C4-2B (cell line): Measurements from ENCODE around the gene FNDC3B.

Source experiments
- ZFX ChIP-seq: fragments of 450-650 bp; IDR thresholded peaks from 2 replicates; pipeline ENCODE4 v1.6.1; 2017
- TF ChIP-seq, protein P1 (sequence below): fragments of 450-650 bp; conservative IDR thresholded peaks from 2 replicates; pipeline ENCODE4 v1.5.1; 2017; ENCODE audit warnings: mild to moderate bottlenecking

DNA sequence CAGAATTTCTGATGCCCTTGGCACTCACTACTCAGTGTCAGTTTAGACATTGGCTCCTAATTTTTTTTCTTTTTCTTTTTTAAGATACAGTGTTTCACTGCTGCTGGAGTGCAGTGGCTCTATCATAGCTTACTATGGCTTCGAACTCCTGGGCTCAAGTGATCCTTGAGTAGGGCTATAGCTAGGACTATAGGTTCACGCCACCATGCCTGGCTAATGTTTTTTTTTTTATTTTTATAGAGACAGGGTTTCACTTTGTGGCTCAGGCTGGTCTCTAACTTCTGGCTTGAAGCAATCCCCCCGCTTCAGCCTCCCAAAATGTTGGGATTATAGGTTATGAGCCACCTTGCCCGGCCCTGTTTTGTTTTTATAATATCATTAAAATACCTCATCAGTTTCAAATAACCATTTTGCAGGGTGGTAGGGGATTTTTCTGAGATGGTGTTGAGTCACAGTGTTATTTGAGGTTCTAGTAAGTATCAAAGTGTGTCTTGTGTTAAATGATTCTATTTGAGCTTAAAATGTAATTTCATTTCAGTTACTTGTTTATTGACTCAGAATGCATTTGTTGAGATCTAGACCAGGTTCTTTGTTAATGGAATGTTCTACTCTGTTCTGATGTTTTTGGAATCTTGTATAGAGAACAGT is 7.0 kb downstream of the FNDC3B start:
- TF ChIP-seq, protein P1, sequence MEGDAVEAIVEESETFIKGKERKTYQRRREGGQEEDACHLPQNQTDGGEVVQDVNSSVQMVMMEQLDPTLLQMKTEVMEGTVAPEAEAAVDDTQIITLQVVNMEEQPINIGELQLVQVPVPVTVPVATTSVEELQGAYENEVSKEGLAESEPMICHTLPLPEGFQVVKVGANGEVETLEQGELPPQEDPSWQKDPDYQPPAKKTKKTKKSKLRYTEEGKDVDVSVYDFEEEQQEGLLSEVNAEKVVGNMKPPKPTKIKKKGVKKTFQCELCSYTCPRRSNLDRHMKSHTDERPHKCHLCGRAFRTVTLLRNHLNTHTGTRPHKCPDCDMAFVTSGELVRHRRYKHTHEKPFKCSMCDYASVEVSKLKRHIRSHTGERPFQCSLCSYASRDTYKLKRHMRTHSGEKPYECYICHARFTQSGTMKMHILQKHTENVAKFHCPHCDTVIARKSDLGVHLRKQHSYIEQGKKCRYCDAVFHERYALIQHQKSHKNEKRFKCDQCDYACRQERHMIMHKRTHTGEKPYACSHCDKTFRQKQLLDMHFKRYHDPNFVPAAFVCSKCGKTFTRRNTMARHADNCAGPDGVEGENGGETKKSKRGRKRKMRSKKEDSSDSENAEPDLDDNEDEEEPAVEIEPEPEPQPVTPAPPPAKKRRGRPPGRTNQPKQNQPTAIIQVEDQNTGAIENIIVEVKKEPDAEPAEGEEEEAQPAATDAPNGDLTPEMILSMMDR = no peak
- TF ChIP-seq ZFX = no peak
